Mesothelial cell of epicardium (in vitro differentiated cells): ENCODE measurements around the gene MYO1G. TPM values are rescaled to one million over a fixed set of nuclear protein-coding genes. Genes with fewer than 3 reads are reported as not detected.
A peak's percentile ranks its signal among the peaks of the same experiment; 100 is the strongest.

Experiments used
- DNase-seq, 2 experiments: peaks; one replicate each; pipeline ENCODE4 v3.0.0; 2021; ENCODE audit warnings: low spot score in 2 of 2; ENCODE audit not compliant: unreplicated experiment in 2 of 2
- H3K27ac Mint-ChIP-seq: 2 replicates; pipeline ENCODE4 v1.8.0; 2021; ENCODE audit warnings: mixed read lengths
- H3K27me3 Mint-ChIP-seq: 2 replicates; pipeline ENCODE4 v1.8.0; 2021; ENCODE audit warnings: low read depth, mixed read lengths
- H3K36me3 Mint-ChIP-seq: 2 replicates; pipeline ENCODE4 v1.8.0; 2021; ENCODE audit warnings: mixed read lengths
- H3K4me1 Mint-ChIP-seq: 2 replicates; pipeline ENCODE4 v1.8.0; 2021; ENCODE audit warnings: mixed read lengths
- H3K4me3 Mint-ChIP-seq: 2 replicates; pipeline ENCODE4 v1.8.0; 2021; ENCODE audit warnings: mild to moderate bottlenecking, moderate library complexity, mixed read lengths
- H3K9me3 Mint-ChIP-seq: 2 replicates; pipeline ENCODE4 v1.8.0; 2021; ENCODE audit warnings: mixed read lengths
- total RNA-seq: library from RNA; stranded (reverse); gene quantifications from 3 replicates; pipeline ENCODE4 v1.2.1, GENCODE V29; 2021
- TF ChIP-seq, protein P1 (sequence below): fragments of 200-600 bp; sonication (generic); IDR thresholded peaks from one replicate; pipeline ENCODE4 v1.5.0; 2021; ENCODE audit warnings: antibody characterized with exemption; ENCODE audit not compliant: unreplicated experiment

Gene MYO1G
- total RNA-seq, 1 donor from 2014 or later, result 0.65 TPM

DNA sequence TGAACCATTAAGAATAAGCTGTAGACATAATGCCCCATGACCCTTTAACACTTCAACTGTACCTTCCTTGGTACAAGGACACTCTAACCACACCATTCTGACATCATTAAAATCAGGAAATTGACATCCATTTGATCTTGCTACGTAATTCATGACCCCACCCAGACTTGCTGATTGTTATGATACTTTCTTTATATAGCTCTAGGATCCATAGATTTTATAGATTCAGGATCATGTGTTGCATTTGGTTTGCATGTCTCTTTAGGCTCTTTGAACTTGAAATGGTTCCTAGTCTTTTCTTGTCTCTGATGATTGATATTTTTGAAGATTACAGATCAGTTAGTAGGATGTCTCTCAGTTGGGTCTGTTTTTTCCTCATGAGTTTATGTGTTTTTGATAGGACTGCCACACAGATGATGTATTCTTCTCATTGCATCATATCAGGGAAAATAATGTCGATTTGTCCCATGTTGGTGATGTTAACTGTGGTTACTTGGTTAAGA, 34.7 kb upstream of the MYO1G start:
- Mint-ChIP-seq H3K27ac (no peak overlapping the region), H3K4me1 (no peaks in the 10 kb centered on the region), H3K9me3 (peaks cover 13% of the 10 kb centered on the region), H3K4me3 (no peak overlapping the region), H3K27me3 (no peaks in the 10 kb centered on the region), H3K36me3 (peaks cover 28% of the 10 kb centered on the region)
- DNase-seq, result no peak
- TF ChIP-seq, protein P1, sequence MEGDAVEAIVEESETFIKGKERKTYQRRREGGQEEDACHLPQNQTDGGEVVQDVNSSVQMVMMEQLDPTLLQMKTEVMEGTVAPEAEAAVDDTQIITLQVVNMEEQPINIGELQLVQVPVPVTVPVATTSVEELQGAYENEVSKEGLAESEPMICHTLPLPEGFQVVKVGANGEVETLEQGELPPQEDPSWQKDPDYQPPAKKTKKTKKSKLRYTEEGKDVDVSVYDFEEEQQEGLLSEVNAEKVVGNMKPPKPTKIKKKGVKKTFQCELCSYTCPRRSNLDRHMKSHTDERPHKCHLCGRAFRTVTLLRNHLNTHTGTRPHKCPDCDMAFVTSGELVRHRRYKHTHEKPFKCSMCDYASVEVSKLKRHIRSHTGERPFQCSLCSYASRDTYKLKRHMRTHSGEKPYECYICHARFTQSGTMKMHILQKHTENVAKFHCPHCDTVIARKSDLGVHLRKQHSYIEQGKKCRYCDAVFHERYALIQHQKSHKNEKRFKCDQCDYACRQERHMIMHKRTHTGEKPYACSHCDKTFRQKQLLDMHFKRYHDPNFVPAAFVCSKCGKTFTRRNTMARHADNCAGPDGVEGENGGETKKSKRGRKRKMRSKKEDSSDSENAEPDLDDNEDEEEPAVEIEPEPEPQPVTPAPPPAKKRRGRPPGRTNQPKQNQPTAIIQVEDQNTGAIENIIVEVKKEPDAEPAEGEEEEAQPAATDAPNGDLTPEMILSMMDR, result no peak

DNA sequence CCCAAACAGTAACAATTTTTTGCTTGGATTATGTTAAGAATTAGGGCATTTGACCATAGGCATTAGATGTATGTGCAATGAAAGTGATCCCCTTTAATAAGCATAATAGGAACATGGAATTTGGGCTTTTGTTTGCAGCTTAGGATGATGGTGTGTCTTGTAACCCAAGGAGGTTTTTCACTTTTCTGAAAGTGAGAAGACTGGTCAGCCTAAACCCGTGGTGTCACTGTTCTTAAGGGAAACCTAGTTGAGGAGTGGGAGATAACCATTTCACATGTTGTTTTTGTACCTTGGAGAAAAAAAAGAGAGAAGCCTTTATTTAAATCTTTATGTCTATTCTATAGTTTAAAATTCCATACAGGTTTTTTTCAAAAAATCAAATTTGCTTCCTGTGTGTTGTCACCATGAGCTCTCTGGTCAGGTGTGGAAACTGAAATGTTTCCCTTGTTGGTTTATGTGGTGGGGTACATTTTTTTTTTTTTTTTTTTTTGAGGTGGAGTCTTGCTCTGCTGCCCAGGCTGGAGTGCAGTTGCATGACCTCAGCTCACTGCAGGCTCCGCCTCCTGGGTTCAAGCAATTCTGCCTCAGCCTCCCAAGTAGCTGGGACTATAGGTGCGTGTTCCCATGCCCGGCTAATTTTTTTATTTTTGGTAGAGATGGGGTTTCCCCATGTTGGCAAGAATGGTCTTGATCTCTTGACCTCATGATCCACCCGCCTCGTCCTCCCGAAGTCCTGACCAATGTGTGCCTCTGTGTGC, 28.9 kb upstream of the MYO1G start:
- TF ChIP-seq, protein P1, result no peak
- Mint-ChIP-seq H3K27me3 (no peaks in the 10 kb centered on the region), H3K36me3 (peaks cover under 1% of the 10 kb centered on the region), H3K27ac (no peak overlapping the region), H3K4me3 (no peak overlapping the region), H3K4me1 (no peaks in the 10 kb centered on the region), H3K9me3 (no peaks in the 10 kb centered on the region)
- no peak for DNase-seq

DNA sequence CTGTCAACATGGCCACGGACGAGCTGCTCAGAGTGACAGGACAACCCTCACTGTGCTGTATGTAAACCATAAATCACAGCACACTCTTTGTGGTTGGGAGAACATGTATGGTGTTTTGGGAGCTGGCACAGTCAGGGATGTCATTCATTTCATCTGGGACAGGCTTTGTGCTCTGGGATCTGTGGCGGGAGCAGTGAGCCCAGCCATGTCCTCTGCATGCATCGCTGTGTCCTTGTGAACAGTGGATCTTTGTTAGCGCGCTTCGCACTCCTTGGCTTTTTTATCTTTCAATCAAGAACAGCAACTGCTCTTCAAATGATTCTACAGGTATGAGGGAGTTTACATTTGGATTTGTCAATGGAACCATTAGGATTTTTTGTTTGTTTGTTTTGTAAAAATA, 28.3 kb upstream of the MYO1G start:
- no peaks in the 10 kb centered on the region for H3K9me3 Mint-ChIP-seq
- H3K27me3 Mint-ChIP-seq, result no peaks in the 10 kb centered on the region
- H3K4me3 Mint-ChIP-seq, result no peak overlapping the region
- peaks cover under 1% of the 10 kb centered on the region for H3K4me1 Mint-ChIP-seq
- DNase-seq, result no peak
- TF ChIP-seq, protein P1, result no peak
- H3K27ac Mint-ChIP-seq, result no peak overlapping the region
- H3K36me3 Mint-ChIP-seq, result no peaks in the 10 kb centered on the region

DNA sequence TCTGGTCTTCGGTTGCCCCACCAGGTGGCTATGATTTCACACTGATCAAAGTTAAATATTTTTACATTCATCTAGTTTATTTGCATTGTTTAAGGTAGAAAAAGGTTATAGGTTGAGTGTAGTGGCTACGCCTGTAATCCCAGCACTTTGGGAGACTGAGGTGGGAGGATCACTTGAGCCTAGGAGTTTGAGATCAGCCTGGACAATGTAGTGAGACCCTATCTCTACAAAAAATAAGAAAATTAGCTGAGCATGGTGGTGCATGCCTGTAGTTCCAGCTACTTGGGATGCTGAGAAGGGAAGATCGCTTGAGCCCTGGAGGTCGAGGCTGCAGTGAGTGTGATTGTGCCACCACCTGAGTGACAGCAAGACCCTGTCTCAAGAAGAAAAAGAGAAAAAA, 25.0 kb upstream of the MYO1G start:
- no peak for DNase-seq
- TF ChIP-seq, protein P1, result no peak
- no peaks in the 10 kb centered on the region for H3K36me3 Mint-ChIP-seq
- no peaks in the 10 kb centered on the region for H3K9me3 Mint-ChIP-seq
- H3K4me1 Mint-ChIP-seq, result peaks cover 13% of the 10 kb centered on the region
- H3K4me3 Mint-ChIP-seq, result no peak overlapping the region
- H3K27ac Mint-ChIP-seq, result no peak overlapping the region
- H3K27me3 Mint-ChIP-seq, result no peaks in the 10 kb centered on the region

DNA sequence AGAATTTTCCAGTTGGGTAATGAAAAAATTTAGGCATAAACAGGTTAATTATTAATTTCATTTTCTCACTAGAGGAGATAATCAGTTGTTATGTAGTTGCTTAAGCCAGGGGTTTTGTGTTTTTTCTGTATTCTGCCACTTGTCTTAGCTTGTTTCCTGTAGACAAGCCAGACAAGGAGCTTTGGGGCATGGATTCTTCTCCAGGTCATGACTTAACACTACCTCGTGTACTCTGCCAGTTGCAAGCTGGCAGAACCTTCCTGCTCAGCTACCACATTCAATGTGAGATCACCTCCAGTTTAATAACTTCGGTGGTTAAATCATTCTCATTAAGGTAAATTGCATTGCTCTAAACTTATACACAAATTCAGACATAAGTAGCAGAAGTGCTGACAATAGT, 23.0 kb upstream of the MYO1G start:
- no peaks in the 10 kb centered on the region for H3K9me3 Mint-ChIP-seq
- peak overlapping the region; percentile 89 for H3K27ac Mint-ChIP-seq
- peaks cover 19% of the 10 kb centered on the region for H3K4me1 Mint-ChIP-seq

More for the DNA sequence above, 23.0 kb upstream of the MYO1G start:
- no peaks in the 10 kb centered on the region for H3K36me3 Mint-ChIP-seq
- TF ChIP-seq, protein P1, result no peak
- no peaks in the 10 kb centered on the region for H3K27me3 Mint-ChIP-seq
- no peak for DNase-seq
- no peak overlapping the region for H3K4me3 Mint-ChIP-seq
